ENCODE data around the gene MAP4K2.
"Not testable (repeated sequence)": the region's sequence is repeated elsewhere in the genome, so short reads cannot be mapped to it uniquely, and the experiment has no call there.

MAP4K2 gene

DNA sequence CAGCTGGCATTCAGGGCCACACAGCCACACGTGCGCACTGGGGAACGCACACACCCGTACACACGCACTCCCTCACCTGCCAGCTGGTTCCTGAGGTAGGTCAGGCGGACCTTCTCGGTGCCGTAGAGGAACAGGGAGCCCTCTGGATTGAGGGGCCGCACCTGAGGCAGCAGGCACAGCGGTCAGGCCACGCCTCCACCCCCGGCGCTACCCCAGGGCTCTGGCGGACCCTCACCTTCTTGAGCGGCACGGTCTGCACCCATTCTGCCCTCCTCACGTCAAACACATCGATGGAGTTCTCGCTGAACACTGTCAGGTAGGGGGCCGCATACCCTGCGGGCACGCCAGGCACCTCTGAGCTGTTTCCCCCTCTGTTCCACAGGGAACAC is 24.4 kb upstream of the MAP4K2 start:
- Histone ChIP-seq H3K27ac (ENCODE audit: low read depth, low read length, severe bottlenecking) (no peak overlapping the region), H3K4me1 (ENCODE audit: control insufficient read depth, insufficient read depth, low read length, poor library complexity, severe bottlenecking) (no peaks in the 10 kb centered on the region), H3K4me3 (ENCODE audit: extremely low read depth, insufficient read depth, low read length, poor library complexity, severe bottlenecking) (no peak overlapping the region), H3K9me3 (ENCODE audit: control insufficient read depth, low read length) (no peaks in the 10 kb centered on the region), H3K36me3 (ENCODE audit: control insufficient read depth, insufficient read depth, low read length) (no peaks in the 10 kb centered on the region)
- WGBS, 2 experiments (ENCODE audit: insufficient coverage in 2 of 2) = 93 to 96% methylated on average over 21 to 22 of the region's 22 CpGs

DNA sequence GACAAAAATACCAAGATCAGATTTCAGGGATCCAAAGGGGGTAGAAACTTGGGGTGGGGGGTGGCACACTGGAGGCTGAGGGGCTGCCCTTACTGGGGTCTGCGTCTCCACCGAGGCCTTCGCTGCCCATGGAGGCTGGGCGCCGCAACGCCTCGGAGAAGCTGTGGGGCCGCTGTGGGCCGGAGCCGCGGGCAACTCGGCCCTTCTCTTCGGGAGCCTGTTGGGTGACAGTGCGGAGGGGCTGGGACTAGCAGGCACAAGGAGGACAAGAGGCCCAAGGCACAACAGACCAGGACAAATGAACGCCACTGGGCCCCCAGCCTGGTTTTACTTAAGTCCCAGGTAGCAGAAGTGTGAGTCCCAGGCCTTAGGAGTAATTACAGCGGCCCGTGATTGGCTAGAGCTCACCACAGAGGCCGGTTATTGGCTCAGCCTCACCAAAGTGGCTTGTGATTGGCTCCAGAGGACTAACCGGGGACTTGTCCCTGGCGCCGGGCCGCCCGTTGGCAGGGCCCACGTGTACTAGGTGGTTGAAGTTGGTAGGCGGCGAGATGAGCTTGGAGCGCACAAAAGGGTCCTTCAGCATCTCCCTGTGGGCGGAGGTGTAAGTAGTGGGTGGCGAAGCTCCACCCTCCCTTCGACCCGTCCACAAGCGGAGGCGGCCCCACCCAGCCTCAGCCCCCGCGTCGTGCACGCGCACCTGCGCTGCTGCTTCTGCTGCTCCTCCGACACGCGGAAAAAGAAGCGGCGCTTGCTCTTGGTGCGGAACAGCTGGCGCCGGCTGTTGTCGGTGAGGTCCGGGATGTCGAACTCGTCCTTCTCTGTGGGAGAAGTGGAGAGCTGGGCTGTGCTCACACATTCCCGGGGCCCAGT is 23.8 kb upstream of the MAP4K2 start:
- no peaks in the 10 kb centered on the region for H3K9me3 ChIP-seq (ENCODE audit: control insufficient read depth, low read length)
- H3K36me3 ChIP-seq (ENCODE audit: control insufficient read depth, insufficient read depth, low read length) = no peaks in the 10 kb centered on the region
- no peak overlapping the region for H3K4me3 ChIP-seq (ENCODE audit: extremely low read depth, insufficient read depth, low read length, poor library complexity, severe bottlenecking)
- no peaks in the 10 kb centered on the region for H3K4me1 ChIP-seq (ENCODE audit: control insufficient read depth, insufficient read depth, low read length, poor library complexity, severe bottlenecking)
- no peak overlapping the region for H3K27ac ChIP-seq (ENCODE audit: low read depth, low read length, severe bottlenecking)
- WGBS, 2 experiments (ENCODE audit: insufficient coverage in 2 of 2) = 95 to 96% methylated on average over 51 to 52 of the region's 52 CpGs

DNA sequence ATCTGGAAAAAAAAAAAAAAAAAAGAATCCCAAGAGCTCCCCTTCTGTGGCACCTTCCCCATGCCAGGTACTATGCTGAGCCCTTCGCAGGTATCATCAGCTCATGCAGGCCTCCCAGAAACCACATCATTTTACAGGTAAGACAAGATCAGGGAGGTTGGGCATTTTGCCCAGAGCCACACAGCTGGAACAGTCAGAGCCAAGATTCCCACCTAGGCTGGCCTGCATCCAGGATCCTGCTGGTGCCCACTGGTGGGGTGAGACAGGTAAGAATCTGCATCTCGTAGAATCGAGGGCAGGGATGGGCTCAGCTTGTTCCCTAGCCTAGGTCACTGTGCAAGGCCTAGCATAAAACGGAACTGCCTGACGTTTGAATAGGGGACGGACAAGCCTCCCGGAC is 23.0 kb upstream of the MAP4K2 start:
- Histone ChIP-seq H3K27ac (ENCODE audit: low read depth, low read length, severe bottlenecking) (no peak overlapping the region), H3K4me1 (ENCODE audit: control insufficient read depth, insufficient read depth, low read length, poor library complexity, severe bottlenecking) (no peaks in the 10 kb centered on the region), H3K4me3 (ENCODE audit: extremely low read depth, insufficient read depth, low read length, poor library complexity, severe bottlenecking) (no peak overlapping the region), H3K36me3 (ENCODE audit: control insufficient read depth, insufficient read depth, low read length) (no peaks in the 10 kb centered on the region), H3K9me3 (ENCODE audit: control insufficient read depth, low read length) (no peaks in the 10 kb centered on the region)
- 81 to 83% methylated on average over 6 of the region's 7 CpGs for WGBS, 2 experiments (ENCODE audit: insufficient coverage in 2 of 2)

DNA sequence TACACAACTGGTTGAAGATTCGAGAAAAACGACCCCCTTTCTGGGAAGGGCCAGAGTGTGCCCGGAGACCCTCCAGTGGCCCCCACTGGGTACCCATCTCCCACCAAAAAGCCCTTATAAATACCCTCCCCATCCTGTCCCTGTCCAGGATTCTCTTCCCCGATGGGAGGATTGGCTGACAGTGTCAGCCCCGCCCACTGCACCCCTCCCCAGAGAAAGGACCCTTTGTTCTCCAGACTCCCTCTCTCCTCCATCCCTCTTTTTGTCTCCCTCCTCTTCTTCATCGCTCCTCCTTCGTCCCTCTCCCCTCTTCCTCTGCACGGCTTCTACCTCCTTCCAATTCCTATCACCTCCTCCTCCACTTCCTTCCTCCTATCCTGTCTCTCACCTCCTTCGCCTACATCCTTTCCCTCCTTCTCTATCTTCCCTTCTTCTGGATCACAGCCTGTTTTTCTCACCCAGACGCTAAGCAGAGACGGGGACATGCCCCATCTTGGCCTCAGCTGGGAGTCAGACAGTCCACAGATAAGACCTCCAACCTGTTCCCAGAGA is 20.6 kb upstream of the MAP4K2 start:
- Histone ChIP-seq H3K4me1 (ENCODE audit: control insufficient read depth, insufficient read depth, low read length, poor library complexity, severe bottlenecking) (no peaks in the 10 kb centered on the region), H3K9me3 (ENCODE audit: control insufficient read depth, low read length) (no peaks in the 10 kb centered on the region), H3K4me3 (ENCODE audit: extremely low read depth, insufficient read depth, low read length, poor library complexity, severe bottlenecking) (no peak overlapping the region), H3K27ac (ENCODE audit: low read depth, low read length, severe bottlenecking) (no peak overlapping the region), H3K36me3 (ENCODE audit: control insufficient read depth, insufficient read depth, low read length) (no peaks in the 10 kb centered on the region)
- 80 to 82% methylated on average over 8 to 11 of the region's 11 CpGs for WGBS, 2 experiments (ENCODE audit: insufficient coverage in 2 of 2)

- 94 to 97% methylated on average over 3 of the region's 3 CpGs for WGBS, 2 experiments (ENCODE audit: insufficient coverage in 2 of 2)
- H3K4me3 ChIP-seq (ENCODE audit: extremely low read depth, insufficient read depth, low read length, poor library complexity, severe bottlenecking) = no peak overlapping the region
- no peaks in the 10 kb centered on the region for H3K4me1 ChIP-seq (ENCODE audit: control insufficient read depth, insufficient read depth, low read length, poor library complexity, severe bottlenecking)
- H3K36me3 ChIP-seq (ENCODE audit: control insufficient read depth, insufficient read depth, low read length) = no peaks in the 10 kb centered on the region
- no peak overlapping the region for H3K27ac ChIP-seq (ENCODE audit: low read depth, low read length, severe bottlenecking)
- no peaks in the 10 kb centered on the region for H3K9me3 ChIP-seq (ENCODE audit: control insufficient read depth, low read length)
Measured at GRCh38 chr11:64817476-64817875, 14.5 kb upstream of the MAP4K2 start.

DNA sequence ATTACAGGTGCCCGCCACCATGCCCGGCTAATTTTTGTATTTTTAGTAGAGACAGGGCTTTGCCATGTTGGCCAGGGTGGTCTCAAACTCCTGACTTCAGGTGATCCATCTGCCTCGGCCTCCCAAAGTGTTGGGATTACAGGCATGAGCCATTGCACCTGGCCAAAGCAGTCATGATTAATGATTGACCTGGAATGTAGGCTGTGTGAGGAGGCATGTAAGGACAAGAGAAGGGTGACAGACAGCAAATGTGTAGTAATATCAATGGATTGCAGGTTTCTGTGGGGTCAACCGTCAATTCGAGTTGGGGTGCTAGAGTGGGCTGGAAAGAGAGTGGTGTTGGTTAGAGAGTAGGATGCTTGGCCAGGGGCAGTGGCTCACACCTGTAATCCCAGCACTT is 12.4 kb upstream of the MAP4K2 start:
- H3K36me3 ChIP-seq (ENCODE audit: control insufficient read depth, insufficient read depth, low read length); H3K9me3 ChIP-seq (ENCODE audit: control insufficient read depth, low read length); H3K4me1 ChIP-seq (ENCODE audit: control insufficient read depth, insufficient read depth, low read length, poor library complexity, severe bottlenecking); H3K27ac ChIP-seq (ENCODE audit: low read depth, low read length, severe bottlenecking); H3K4me3 ChIP-seq (ENCODE audit: extremely low read depth, insufficient read depth, low read length, poor library complexity, severe bottlenecking): not testable (repeated sequence)
- 90 to 97% methylated on average over 4 to 5 of the region's 5 CpGs for WGBS, 2 experiments (ENCODE audit: insufficient coverage in 2 of 2)

DNA sequence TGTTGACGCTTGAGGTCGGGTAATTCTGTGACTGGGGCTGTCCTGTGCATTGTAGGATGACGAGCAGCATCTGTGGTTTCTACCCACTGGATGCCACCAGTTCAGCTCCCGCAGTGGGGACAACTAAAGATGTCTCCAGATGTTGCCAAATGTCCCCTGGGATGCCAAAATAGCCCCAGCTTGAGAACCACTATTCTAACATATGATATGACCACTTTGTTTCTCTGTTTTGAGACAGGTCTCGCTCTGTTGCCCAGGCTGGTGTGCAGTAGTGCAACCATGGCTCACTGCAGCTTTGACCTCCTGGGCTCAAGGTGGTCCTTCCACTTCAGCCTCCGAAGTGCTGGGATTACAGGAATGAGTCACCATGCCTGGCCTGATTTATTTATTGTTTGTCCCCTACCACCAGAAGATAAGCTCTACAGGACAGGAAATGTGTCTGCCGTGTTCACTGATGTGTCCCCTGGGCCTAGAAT is 11.7 kb upstream of the MAP4K2 start:
- no peak overlapping the region for H3K4me3 ChIP-seq (ENCODE audit: extremely low read depth, insufficient read depth, low read length, poor library complexity, severe bottlenecking)
- WGBS, 2 experiments (ENCODE audit: insufficient coverage in 2 of 2) = 78 to 88% methylated on average over 7 of the region's 7 CpGs

GRCh38 chr11:64813826-64814225 is 10.8 kb upstream of the MAP4K2 start:
- 97 to 98% methylated on average over 5 of the region's 5 CpGs for WGBS, 2 experiments (ENCODE audit: insufficient coverage in 2 of 2)
- Histone ChIP-seq H3K4me1 (ENCODE audit: control insufficient read depth, insufficient read depth, low read length, poor library complexity, severe bottlenecking) (peaks cover 3% of the 10 kb centered on the region), H3K36me3 (ENCODE audit: control insufficient read depth, insufficient read depth, low read length) (peaks cover under 1% of the 10 kb centered on the region), H3K27ac (ENCODE audit: low read depth, low read length, severe bottlenecking) (no peak overlapping the region), H3K4me3 (ENCODE audit: extremely low read depth, insufficient read depth, low read length, poor library complexity, severe bottlenecking) (no peak overlapping the region), H3K9me3 (ENCODE audit: control insufficient read depth, low read length) (no peaks in the 10 kb centered on the region)

More for the DNA sequence above, 11.7 kb upstream of the MAP4K2 start:
- Histone ChIP-seq H3K36me3 (ENCODE audit: control insufficient read depth, insufficient read depth, low read length) (no peaks in the 10 kb centered on the region), H3K4me1 (ENCODE audit: control insufficient read depth, insufficient read depth, low read length, poor library complexity, severe bottlenecking) (no peaks in the 10 kb centered on the region), H3K9me3 (ENCODE audit: control insufficient read depth, low read length) (no peaks in the 10 kb centered on the region), H3K27ac (ENCODE audit: low read depth, low read length, severe bottlenecking) (no peak overlapping the region)

DNA sequence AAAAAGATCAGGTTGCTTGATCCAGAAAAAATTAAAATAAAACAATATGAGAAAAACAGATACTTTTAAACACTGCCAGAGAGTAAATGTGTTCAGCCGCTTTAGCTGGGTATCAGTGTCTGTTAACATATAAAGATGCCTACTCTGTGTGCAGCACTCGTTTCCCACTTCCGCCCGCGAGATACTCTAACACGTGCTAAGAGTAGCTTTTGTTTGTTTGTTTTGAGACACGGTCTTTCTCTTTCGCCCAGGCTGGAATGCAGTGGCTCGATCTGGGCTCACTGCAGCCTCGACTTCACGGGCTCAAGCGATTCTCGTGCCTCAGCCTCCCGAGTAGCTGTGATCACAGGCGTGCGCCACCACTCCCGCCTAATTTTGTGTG is 7.9 kb upstream of the MAP4K2 start:
- Histone ChIP-seq H3K27ac (ENCODE audit: low read depth, low read length, severe bottlenecking) (no peak overlapping the region), H3K4me3 (ENCODE audit: extremely low read depth, insufficient read depth, low read length, poor library complexity, severe bottlenecking) (peak overlapping the region; percentile 99), H3K9me3 (ENCODE audit: control insufficient read depth, low read length) (no peaks in the 10 kb centered on the region), H3K36me3 (ENCODE audit: control insufficient read depth, insufficient read depth, low read length) (peaks cover 28% of the 10 kb centered on the region), H3K4me1 (ENCODE audit: control insufficient read depth, insufficient read depth, low read length, poor library complexity, severe bottlenecking) (peaks cover 3% of the 10 kb centered on the region)
- 12 to 20% methylated on average over 1 to 7 of the region's 17 CpGs for WGBS, 2 experiments (ENCODE audit: insufficient coverage in 2 of 2)

- Histone ChIP-seq H3K4me1 (ENCODE audit: control insufficient read depth, insufficient read depth, low read length, poor library complexity, severe bottlenecking) (peaks cover 3% of the 10 kb centered on the region), H3K9me3 (ENCODE audit: control insufficient read depth, low read length) (no peaks in the 10 kb centered on the region), H3K36me3 (ENCODE audit: control insufficient read depth, insufficient read depth, low read length) (peaks cover 33% of the 10 kb centered on the region), H3K27ac (ENCODE audit: low read depth, low read length, severe bottlenecking) (no peak within 1 kb of the TSS), H3K4me3 (ENCODE audit: extremely low read depth, insufficient read depth, low read length, poor library complexity, severe bottlenecking) (peak within 1 kb of the TSS; percentile 99)
- WGBS, 2 experiments (ENCODE audit: insufficient coverage in 2 of 2) = 0 to 1% methylated on average over 32 to 41 of the region's 46 CpGs
Measured at GRCh38 chr11:64810271-64810890, 7.4 kb upstream of the MAP4K2 start, which contains the start of gene MEN1. Gene MEN1, minus strand, starts transcription at chr11:64810551. Its CDS starts 442 bp downstream, at chr11:64810109.

Measured in mesodermal cell (in vitro differentiated cells).